Calu3 (cell line): Measurements from ENCODE around the gene PAIP2B. TPM values are rescaled to one million over a fixed set of nuclear protein-coding genes. Genes with fewer than 3 reads are reported as not detected.
"Not testable (repeated sequence)": the region's sequence is repeated elsewhere in the genome, so short reads cannot be mapped to it uniquely, and the experiment has no call there.

Experiments used
- BruUV-seq: library from RNA; stranded (reverse); fragments of 400-500 nt; replicated peaks from 2 replicates; lab custom pipeline; 2021; lab: Mats Ljungman, UMichigan
- CTCF ChIA-PET: fragments of 300-600 bp; sonication (Branson Sonifier 250); formaldehyde crosslinking; loops from one replicate; lab custom pipeline; 2022; ENCODE audit warnings: antibody characterized with exemption; lab: Charles Lee
- DNase-seq: peaks from one replicate; pipeline ENCODE4 v3.0.0; 2022
- H3K27ac Mint-ChIP-seq: one replicate; pipeline ENCODE4 v1.8.0; 2022; ENCODE audit warnings: mixed read lengths; ENCODE audit not compliant: unreplicated experiment
- H3K27me3 Mint-ChIP-seq: one replicate; pipeline ENCODE4 v1.8.0; 2022; ENCODE audit warnings: mixed read lengths; ENCODE audit not compliant: unreplicated experiment
- H3K36me3 Mint-ChIP-seq: one replicate; pipeline ENCODE4 v1.8.0; 2022; ENCODE audit warnings: mild to moderate bottlenecking, moderate library complexity, mixed read lengths; ENCODE audit not compliant: insufficient read depth, unreplicated experiment
- H3K4me1 Mint-ChIP-seq: one replicate; pipeline ENCODE4 v1.8.0; 2022; ENCODE audit warnings: mild to moderate bottlenecking, low read depth, mixed read lengths; ENCODE audit not compliant: unreplicated experiment
- H3K4me3 Mint-ChIP-seq: one replicate; pipeline ENCODE4 v1.8.0; 2022; ENCODE audit warnings: mild to moderate bottlenecking, low read depth, moderate library complexity, mixed read lengths; ENCODE audit not compliant: unreplicated experiment
- H3K9me3 Mint-ChIP-seq: one replicate; pipeline ENCODE4 v1.8.0; 2022; ENCODE audit warnings: low read depth, mixed read lengths; ENCODE audit not compliant: unreplicated experiment
- CTCF ChIP-seq: fragments of 200-600 bp; IDR thresholded peaks from one replicate; pipeline ENCODE4 v1.8.0; 2022; ENCODE audit warnings: antibody characterized with exemption; ENCODE audit not compliant: unreplicated experiment
- intact Hi-C: fragments of 100-400 bp; cut with micrococcal nuclease; formaldehyde crosslinking; loops from one replicate; pipeline ENCODE4 v1.10.0; 2022; ENCODE audit not compliant: unreplicated experiment
- total RNA-seq: library from RNA; stranded (reverse); gene quantifications from 2 replicates; pipeline ENCODE4 v1.2.3, GENCODE V29; 2022

PAIP2B gene
- total RNA-seq, 1 experiment from 2014 or later = 3.6 TPM

- CTCF ChIA-PET = no interaction called here
- no TSS peak for BruUV-seq
- Mint-ChIP-seq H3K9me3 (no peaks in the 10 kb centered on the region), H3K4me1 (no peaks in the 10 kb centered on the region), H3K27ac (no peak overlapping the region), H3K27me3 (peaks cover 24% of the 10 kb centered on the region), H3K36me3 (no peaks in the 10 kb centered on the region), H3K4me3 (no peak overlapping the region)
- no peak for DNase-seq
- TF ChIP-seq CTCF = no peak
- intact Hi-C loops = no loop called here
These were observed 45.6 kb downstream of the PAIP2B start for GRCh38 chr2:71181316-71181715.

DNA sequence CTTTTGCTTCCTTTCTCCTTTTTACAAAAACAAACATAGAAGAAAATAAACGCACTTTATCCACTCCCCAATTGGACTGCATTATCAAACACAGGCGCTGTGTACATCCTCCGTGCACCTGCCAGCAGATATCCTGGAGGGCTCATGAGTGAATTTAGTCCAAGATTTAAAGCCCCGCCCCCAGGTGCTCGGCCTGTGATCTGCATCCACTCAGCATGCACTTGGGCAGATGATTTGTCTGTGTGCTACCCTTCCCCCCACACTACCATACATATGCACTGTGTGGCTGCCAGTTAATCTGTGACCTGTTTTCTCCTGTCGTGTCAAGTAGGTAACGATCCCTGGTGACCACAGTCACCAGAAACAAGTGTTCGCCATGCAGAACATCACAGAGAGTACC lies 48.1 kb downstream of the PAIP2B start:
- H3K4me1 Mint-ChIP-seq, H3K4me3 Mint-ChIP-seq, H3K9me3 Mint-ChIP-seq, intact Hi-C loops, DNase-seq, H3K36me3 Mint-ChIP-seq, BruUV-seq, CTCF ChIA-PET, H3K27ac Mint-ChIP-seq: not testable (repeated sequence)
- H3K27me3 Mint-ChIP-seq = peaks cover 48% of the 10 kb centered on the region

- Mint-ChIP-seq H3K4me3 (no peak overlapping the region), H3K9me3 (no peaks in the 10 kb centered on the region), H3K36me3 (no peaks in the 10 kb centered on the region), H3K27ac (no peak overlapping the region), H3K27me3 (peaks cover 48% of the 10 kb centered on the region), H3K4me1 (no peaks in the 10 kb centered on the region)
- no peak for DNase-seq
- BruUV-seq = no TSS peak
- no peak for TF ChIP-seq CTCF
- intact Hi-C loops = no loop called here
- CTCF ChIA-PET = no interaction called here
These were observed 52.7 kb downstream of the PAIP2B start for GRCh38 chr2:71174207-71174606.

GRCh38 chr2:71173096-71173495 lies 53.8 kb downstream of the PAIP2B start:
- intact Hi-C loops = no loop called here
- Mint-ChIP-seq H3K27me3 (peaks cover 42% of the 10 kb centered on the region), H3K36me3 (no peaks in the 10 kb centered on the region), H3K4me1 (no peaks in the 10 kb centered on the region), H3K4me3 (no peak overlapping the region), H3K27ac (no peak overlapping the region), H3K9me3 (no peaks in the 10 kb centered on the region)
- BruUV-seq = no TSS peak
- CTCF ChIA-PET = no interaction called here
- TF ChIP-seq CTCF = no peak
- no peak for DNase-seq

DNA sequence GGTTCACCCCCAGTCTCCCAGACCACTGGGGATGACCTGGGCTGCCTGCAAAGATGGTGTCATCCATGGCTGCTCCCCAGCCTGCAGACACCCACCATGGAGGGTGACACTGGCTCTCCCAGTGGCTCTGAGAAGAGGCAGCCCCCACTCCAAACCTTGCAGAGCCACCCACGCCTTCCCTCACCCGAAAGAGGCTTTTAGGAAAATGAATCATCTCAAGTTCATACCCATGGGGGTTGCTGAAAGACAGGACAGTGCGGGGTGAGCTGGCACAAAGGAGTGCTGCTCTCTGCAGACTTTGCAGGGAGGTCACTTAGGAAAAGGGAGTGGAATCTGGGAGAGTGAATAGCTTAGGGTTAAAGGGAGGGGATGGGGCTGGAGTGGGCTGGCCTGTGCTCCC lies 60.1 kb downstream of the PAIP2B start:
- no peaks in the 10 kb centered on the region for H3K4me1 Mint-ChIP-seq
- no TSS peak for BruUV-seq
- no peak for TF ChIP-seq CTCF
- no peak overlapping the region for H3K27ac Mint-ChIP-seq
- H3K36me3 Mint-ChIP-seq = no peaks in the 10 kb centered on the region
- no peak for DNase-seq
- peaks cover 38% of the 10 kb centered on the region for H3K27me3 Mint-ChIP-seq
- CTCF ChIA-PET = no interaction called here
- no peak overlapping the region for H3K4me3 Mint-ChIP-seq
- H3K9me3 Mint-ChIP-seq = no peaks in the 10 kb centered on the region
- intact Hi-C loops = no loop called here
